ENCODE data around the gene PGAM5. TPM values are rescaled to one million over a fixed set of nuclear protein-coding genes. Genes with fewer than 3 reads are reported as not detected.
"Not testable (repeated sequence)": the region's sequence is repeated elsewhere in the genome, so short reads cannot be mapped to it uniquely, and the experiment has no call there.

PGAM5 gene
- polyA plus RNA-seq, 1 donor, result 20.3 TPM

GRCh38 chr12:132747395-132747794, 36.8 kb downstream of the PGAM5 start:
- DNase-seq, result no peak

GRCh38 chr12:132747896-132748295, 37.3 kb downstream of the PGAM5 start:
- no peak for DNase-seq

GRCh38 chr12:132748319-132748718, 37.7 kb downstream of the PGAM5 start:
- no peak for DNase-seq

GRCh38 chr12:132753670-132754069, 43.0 kb downstream of the PGAM5 start:
- DNase-seq, result not testable (repeated sequence)

GRCh38 chr12:132754160-132754932, 43.7 kb downstream of the PGAM5 start:
- no peak for DNase-seq

GRCh38 chr12:132758825-132759224, 48.2 kb downstream of the PGAM5 start:
- not testable (repeated sequence) for DNase-seq

- no peak for DNase-seq
These were observed 48.7 kb downstream of the PGAM5 start for GRCh38 chr12:132759359-132759758.

GRCh38 chr12:132761032-132761920, 50.6 kb downstream of the PGAM5 start, which contains the start of gene ANKLE2:
TSS of gene ANKLE2 (minus strand) at chr12:132761832. CDS start at chr12:132761798, 34 bp downstream.
- no peak for DNase-seq

- peak; percentile 86 for DNase-seq
These were observed 51.4 kb downstream of the PGAM5 start for GRCh38 chr12:132761921-132762583.

GRCh38 chr12:132764231-132764630, 53.6 kb downstream of the PGAM5 start:
- no peak for DNase-seq

- DNase-seq, result no peak
These were observed 54.7 kb downstream of the PGAM5 start for GRCh38 chr12:132765361-132765760.

- DNase-seq, result peak; percentile 18
These were observed 55.9 kb downstream of the PGAM5 start for GRCh38 chr12:132766380-132767085.

- DNase-seq, result no peak
These were observed 60.6 kb downstream of the PGAM5 start for GRCh38 chr12:132771126-132771838.

Other genes with a start within 250 kb of the PGAM5 start
- gene FBRSL1, start 220.7 kb upstream of the PGAM5 start, polyA plus RNA-seq (ENCODE audit: insufficient read length), result 57.7 TPM
- gene LRCOL1, start 100.3 kb upstream of the PGAM5 start, polyA plus RNA-seq (ENCODE audit: insufficient read length), result 2.4 TPM
- 1.7 TPM for gene P2RX2, start 92.1 kb upstream of the PGAM5 start, polyA plus RNA-seq (ENCODE audit: insufficient read length)
- 78.9 TPM for gene POLE, start 23.5 kb upstream of the PGAM5 start, polyA plus RNA-seq (ENCODE audit: insufficient read length)
- gene PXMP2, start 23.3 kb upstream of the PGAM5 start, polyA plus RNA-seq (ENCODE audit: insufficient read length), result 50.4 TPM
- gene ANKLE2, start 51.0 kb downstream of the PGAM5 start, polyA plus RNA-seq (ENCODE audit: insufficient read length), result 89.8 TPM
- 33.6 TPM for gene GOLGA3, start 118.0 kb downstream of the PGAM5 start, polyA plus RNA-seq (ENCODE audit: insufficient read length)
- gene CHFR, start 176.8 kb downstream of the PGAM5 start, polyA plus RNA-seq (ENCODE audit: insufficient read length), result 31.6 TPM
- gene ZNF605, start 245.5 kb downstream of the PGAM5 start, polyA plus RNA-seq (ENCODE audit: insufficient read length), result 36.4 TPM

Measured in left kidney (tissue), 2 donors.